SHP77 (cell line): ENCODE data around the gene REC114.

ENCODE experiments used
- DNase-seq, 2 experiments: peaks; one replicate each; lab custom pipeline; 2025; lab: John Stamatoyannopoulos, UW

The REC114 gene

DNA sequence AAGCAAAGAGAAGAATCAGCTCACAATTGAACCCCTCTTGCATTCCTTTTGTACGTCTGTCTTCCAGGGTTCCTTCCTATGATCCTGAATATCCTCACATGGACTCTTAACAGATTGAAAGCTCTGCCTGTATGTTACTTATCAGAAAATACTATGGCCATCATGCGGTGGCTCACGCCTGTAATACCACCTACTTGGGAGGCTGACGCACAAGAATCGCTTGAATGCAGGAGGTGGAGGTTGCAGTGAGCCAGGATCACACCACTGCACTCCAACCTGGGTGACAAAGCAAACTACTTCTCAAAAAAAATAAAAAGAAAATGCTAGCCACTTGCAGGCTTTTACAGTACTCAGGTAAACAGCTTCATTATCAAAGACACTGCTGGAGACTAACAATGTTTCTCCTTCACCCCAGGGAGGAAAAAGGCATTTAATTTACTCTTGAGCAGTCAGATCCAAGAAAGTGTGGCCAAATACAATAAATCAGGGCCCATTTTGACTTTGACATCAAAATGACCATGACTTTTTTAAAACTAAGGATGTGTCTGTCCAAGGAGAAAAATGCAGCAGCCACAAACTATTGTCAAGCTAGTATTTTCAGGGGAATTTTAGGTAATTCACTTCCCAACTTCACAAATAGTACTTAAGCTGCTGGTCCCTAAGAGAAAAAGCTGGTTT is 162.9 kb downstream of the REC114 start:
- no peak for DNase-seq

DNA sequence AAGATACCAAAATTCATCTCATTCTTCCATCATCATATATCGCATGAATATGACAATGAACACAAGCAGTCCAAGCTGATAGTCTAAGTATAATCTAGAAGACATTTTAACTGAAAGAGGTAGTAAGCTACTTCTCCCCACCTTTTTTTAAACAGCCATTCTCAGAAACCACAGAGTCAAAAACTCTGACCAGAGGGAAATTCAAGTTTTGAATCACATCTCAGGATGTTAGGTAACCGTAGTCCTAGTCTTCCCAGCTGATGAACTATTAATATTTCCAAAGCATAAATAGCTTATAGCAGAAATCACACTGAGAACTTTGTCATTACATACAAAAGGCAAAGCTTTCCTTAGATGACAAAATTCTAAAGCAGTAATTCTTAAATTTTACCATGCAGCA is 164.4 kb downstream of the REC114 start:
- DNase-seq = no peak

- no peak for DNase-seq
Observed at GRCh38 chr15:73607843-73608242, 164.9 kb downstream of the REC114 start.

DNA sequence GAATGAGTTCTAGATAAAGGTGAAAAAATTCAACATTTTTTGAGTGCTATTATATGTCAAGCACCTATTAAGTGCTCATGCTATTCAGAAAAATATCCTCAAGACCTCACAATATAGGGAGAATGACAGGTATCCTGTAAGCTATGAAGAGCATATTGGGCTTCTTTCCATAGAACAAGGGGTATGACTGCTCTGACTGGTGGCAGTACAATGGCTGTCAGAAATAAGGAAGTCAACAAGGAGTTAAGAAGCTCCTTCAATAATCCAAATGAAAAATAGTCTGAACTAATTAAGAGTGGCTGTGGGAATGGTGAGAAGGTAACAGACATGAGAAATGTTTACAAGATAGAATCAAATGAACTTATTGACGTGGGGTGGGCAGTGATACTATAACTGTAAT is 165.5 kb downstream of the REC114 start:
- no peak for DNase-seq

GRCh38 chr15:73608941-73609340 is 166.0 kb downstream of the REC114 start:
- no peak for DNase-seq
